Kidney glomerular epithelial cell (primary cell): ENCODE measurements around the gene DYNC1I1.
A peak's percentile ranks its signal among the peaks of the same experiment; 100 is the strongest.
"Not testable (repeated sequence)": the region's sequence is repeated elsewhere in the genome, so short reads cannot be mapped to it uniquely, and the experiment has no call there.

ENCODE experiments used
- DNase-seq: peaks from one replicate; lab custom pipeline; 2025; lab: John Stamatoyannopoulos, UW

The DYNC1I1 gene

GRCh38 chr7:95910341-95910740, 138.0 kb downstream of the DYNC1I1 start:
- DNase-seq: no peak

GRCh38 chr7:95915731-95916130, 143.4 kb downstream of the DYNC1I1 start:
- no peak for DNase-seq

GRCh38 chr7:95916573-95917297, 144.4 kb downstream of the DYNC1I1 start:
- DNase-seq: peak; percentile 30

- no peak for DNase-seq
These were observed 145.3 kb downstream of the DYNC1I1 start for GRCh38 chr7:95917634-95918033.

- no peak for DNase-seq
These were observed 147.2 kb downstream of the DYNC1I1 start for GRCh38 chr7:95919556-95919955.

- no peak for DNase-seq
These were observed 149.2 kb downstream of the DYNC1I1 start for GRCh38 chr7:95921543-95921942.

GRCh38 chr7:95922191-95922590, 149.8 kb downstream of the DYNC1I1 start:
- no peak for DNase-seq

- DNase-seq: no peak
These were observed 152.9 kb downstream of the DYNC1I1 start for GRCh38 chr7:95925236-95925635.

- DNase-seq: no peak
These were observed 153.6 kb downstream of the DYNC1I1 start for GRCh38 chr7:95925971-95926370.

- no peak for DNase-seq
These were observed 155.4 kb downstream of the DYNC1I1 start for GRCh38 chr7:95927756-95928155.

GRCh38 chr7:95929710-95930280, 157.4 kb downstream of the DYNC1I1 start:
- DNase-seq: no peak

GRCh38 chr7:95931460-95932232, 159.3 kb downstream of the DYNC1I1 start:
- DNase-seq: no peak

- DNase-seq: no peak
These were observed 161.3 kb downstream of the DYNC1I1 start for GRCh38 chr7:95933618-95934017.

GRCh38 chr7:95944867-95945266, 172.5 kb downstream of the DYNC1I1 start:
- DNase-seq: not testable (repeated sequence)

GRCh38 chr7:95950698-95951097, 178.3 kb downstream of the DYNC1I1 start:
- no peak for DNase-seq

GRCh38 chr7:95951531-95951930, 179.2 kb downstream of the DYNC1I1 start:
- no peak for DNase-seq

GRCh38 chr7:95951997-95952795, 179.8 kb downstream of the DYNC1I1 start:
- DNase-seq: no peak

- DNase-seq: no peak
These were observed 180.5 kb downstream of the DYNC1I1 start for GRCh38 chr7:95952851-95953250.

GRCh38 chr7:95955748-95956147, 183.4 kb downstream of the DYNC1I1 start:
- no peak for DNase-seq

- no peak for DNase-seq
These were observed 185.2 kb downstream of the DYNC1I1 start for GRCh38 chr7:95957510-95957909.

GRCh38 chr7:95960706-95961244, 188.4 kb downstream of the DYNC1I1 start:
- no peak for DNase-seq

- no peak for DNase-seq
These were observed 191.2 kb downstream of the DYNC1I1 start for GRCh38 chr7:95963446-95963990.
